GM18517 (cell line): ENCODE measurements around the gene PCDHB6.
"Not testable (repeated sequence)": the region's sequence is repeated elsewhere in the genome, so short reads cannot be mapped to it uniquely, and the experiment has no call there.

Experiments used
- ATAC-seq: cut with Tn5 transposase; IDR thresholded peaks from one replicate; pipeline ENCODE4 v1.9.1; 2021; ENCODE audit warnings: mild to moderate bottlenecking, moderate library complexity; ENCODE audit not compliant: unreplicated experiment

PCDHB6 gene

GRCh38 chr5:141201646-141202045 lies 51.8 kb downstream of the PCDHB6 start:
- ATAC-seq, result not testable (repeated sequence)
